HG02981 (cell line): ENCODE results near the gene PSMF1.

Source experiments
- ATAC-seq: cut with Tn5 transposase; IDR thresholded peaks from one replicate; pipeline ENCODE4 v1.9.1; 2021; ENCODE audit warnings: mild to moderate bottlenecking, moderate library complexity; ENCODE audit not compliant: unreplicated experiment

Gene PSMF1

GRCh38 chr20:1187605-1188171, 69.3 kb downstream of the PSMF1 start:
- no peak for ATAC-seq

DNA sequence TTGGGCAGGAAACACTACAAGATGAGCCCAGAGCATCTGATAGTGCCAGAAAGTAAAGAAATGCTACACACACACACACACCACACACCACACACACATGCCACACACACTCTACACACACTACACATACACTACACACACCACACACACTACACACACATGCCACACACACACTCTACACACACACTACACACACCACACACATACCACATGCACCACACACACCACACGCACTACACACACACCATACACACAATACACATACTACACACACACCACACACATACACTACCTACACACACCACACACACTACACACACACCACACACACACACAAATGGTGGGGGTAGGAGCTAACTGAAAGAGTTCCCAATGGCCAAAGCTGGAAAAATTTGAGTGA, 69.9 kb downstream of the PSMF1 start:
- no peak for ATAC-seq

GRCh38 chr20:1189827-1190226, 71.4 kb downstream of the PSMF1 start:
- ATAC-seq, result no peak

DNA sequence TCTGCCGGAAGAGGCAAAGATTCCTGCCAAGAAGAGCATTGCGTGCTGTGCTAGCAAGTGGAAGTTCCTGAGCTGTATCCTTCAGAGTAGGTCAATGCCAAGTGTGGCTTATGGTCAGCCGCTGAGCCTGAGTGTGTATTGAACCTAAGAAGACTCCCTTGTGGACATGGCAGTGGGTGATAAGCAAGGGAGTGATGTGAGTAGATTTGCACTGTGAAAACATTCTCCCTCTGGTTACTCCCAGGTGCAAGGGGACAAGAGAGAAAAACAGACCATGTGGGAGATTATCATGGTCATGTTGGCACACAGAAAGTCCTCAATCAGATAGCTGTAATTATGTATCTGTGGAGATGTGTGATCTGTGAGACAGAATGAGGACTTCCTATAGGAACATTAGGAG, 72.4 kb downstream of the PSMF1 start:
- ATAC-seq, result no peak

DNA sequence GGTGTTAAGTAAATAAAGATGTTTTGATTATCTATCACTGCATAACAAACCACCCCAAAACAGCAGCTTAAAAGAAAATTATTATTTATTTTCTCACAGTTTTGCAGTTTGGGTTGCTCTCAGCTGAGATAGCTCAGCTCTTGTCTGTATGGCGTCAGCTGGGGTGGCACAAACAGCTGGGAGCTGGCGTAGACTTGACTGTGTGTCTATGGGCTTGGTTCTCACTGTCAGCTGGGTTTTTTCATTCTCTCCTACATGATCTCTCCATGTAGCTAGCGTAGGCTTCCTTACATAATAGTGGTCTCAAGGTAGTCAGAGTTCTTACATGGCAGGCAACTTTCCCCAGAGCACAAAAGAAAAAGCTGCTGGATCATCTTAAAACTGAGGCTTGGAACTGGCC, 72.9 kb downstream of the PSMF1 start:
- no peak for ATAC-seq

DNA sequence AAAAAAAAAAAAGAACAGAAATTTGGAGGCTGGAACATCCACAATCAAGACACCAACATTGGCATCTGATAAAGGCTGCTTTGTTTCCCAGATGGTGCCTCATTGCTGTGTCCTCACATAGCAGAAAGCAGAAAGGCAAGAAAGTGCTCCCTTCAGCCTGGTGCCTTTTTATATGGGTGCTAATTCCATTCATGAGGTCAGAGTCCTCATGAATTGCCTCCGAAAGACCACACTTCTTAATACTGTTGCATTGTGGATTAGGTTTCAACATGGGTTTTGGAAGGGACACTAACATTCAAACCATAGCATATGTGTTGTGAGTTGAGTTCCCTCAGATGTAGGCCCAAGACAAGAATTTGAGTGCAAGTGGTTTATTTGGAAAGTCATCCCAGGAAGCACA, 76.8 kb downstream of the PSMF1 start:
- no peak for ATAC-seq

DNA sequence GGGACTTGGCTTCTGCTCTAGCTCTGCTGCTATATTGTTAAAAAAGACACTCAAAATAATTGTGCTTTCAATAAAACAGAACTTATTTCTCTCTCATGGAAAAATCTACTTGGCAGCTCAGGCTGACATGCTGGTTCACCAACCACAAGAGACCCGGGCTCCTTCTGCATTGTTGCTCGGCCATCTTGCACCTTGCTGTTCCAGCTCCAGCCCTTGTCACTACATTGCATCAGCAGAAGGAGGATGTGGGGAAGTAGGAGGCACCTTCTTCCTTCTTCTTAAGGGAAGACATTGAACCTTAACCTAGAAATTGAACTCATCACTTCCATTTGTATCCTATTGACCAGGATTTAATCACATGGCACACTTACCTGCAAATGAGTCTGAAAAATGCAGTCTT, 78.2 kb downstream of the PSMF1 start:
- no peak for ATAC-seq

GRCh38 chr20:1197801-1198200, 79.4 kb downstream of the PSMF1 start:
- no peak for ATAC-seq

DNA sequence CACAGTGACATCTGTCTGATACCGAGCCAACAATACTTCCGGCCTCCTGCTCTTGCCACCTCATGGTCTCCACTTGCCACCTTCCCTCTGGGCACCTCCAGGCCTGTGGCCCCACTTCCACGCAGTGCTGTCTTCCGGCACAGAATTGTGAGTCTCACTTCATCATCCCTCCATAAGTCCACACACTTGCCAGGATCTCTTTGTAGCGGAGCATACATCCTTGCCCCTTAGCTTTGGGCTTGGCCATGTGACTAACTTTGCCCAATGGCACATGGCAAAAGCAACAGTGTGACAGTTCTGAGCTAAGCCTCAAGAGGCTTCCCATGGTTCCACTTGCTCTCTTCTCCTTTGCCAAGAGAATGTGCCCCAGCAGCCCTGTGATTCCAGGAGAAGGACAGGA, 80.3 kb downstream of the PSMF1 start:
- no peak for ATAC-seq

GRCh38 chr20:1199212-1199873, 80.9 kb downstream of the PSMF1 start:
- no peak for ATAC-seq

- ATAC-seq, result no peak
Observed at GRCh38 chr20:1199964-1200363, 81.6 kb downstream of the PSMF1 start.

DNA sequence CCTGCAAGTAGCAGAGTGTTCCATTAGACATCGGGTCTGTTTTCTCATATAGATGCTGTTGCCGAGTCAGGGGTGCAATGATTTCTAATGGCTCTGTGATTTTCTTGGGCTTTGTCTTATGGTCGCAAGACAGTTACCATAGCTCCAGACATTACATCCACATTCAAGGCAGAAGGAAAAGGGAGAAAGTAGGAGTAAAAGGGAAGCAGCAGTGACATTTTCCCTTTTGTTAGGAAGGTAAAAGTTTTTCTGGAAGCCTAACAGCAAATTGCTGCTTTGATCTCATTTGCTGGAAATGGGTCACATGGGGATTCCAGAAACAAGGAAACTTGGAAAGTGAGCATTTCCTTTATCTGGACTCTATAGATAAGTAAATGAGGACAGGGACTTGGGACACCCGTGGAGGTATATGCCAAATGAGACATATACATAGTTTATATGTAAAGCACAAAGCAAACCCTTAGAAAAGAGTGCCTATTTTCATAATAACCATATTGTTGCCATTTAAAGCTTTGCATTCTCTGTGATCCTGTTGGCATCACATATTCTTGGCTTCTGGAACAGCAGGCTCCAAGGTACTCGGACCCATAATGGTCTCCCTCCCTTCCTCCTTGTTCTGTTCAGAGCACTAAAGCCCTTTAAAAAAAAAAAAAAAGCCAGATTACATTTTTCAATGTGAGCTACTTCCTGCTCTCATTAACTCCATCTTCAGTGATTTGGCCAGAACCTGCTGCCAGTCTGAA, 84.5 kb downstream of the PSMF1 start, which contains the start of gene C20orf202:
C20orf202 (plus strand) TSS at position 693 of the 743 bp plus-strand sequence. CDS start 132 bp downstream, outside the sequence.
- ATAC-seq, result no peak

GRCh38 chr20:1203630-1204029, 85.2 kb downstream of the PSMF1 start:
- ATAC-seq, result no peak

DNA sequence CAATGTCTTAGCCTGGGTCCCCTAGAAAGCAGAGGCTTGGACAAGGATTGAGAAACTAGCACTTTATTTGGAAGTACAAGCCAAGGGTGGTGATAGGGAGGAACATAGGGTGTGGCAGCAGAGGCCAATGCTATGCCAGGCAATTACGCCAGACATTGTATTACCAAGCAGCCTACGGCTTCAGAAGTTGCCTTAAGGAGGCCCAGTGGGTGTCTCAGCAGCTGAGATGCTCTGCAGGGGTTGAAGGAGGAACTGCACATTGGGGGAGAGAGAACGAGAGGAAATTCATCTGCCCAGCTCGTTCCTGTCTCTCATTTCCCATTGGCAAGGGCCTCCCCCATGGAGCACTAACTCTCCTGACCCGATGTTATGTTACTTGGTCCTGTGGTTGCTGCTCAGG, 85.7 kb downstream of the PSMF1 start:
- no peak for ATAC-seq

GRCh38 chr20:1204576-1204975, 86.2 kb downstream of the PSMF1 start:
- ATAC-seq, result no peak

DNA sequence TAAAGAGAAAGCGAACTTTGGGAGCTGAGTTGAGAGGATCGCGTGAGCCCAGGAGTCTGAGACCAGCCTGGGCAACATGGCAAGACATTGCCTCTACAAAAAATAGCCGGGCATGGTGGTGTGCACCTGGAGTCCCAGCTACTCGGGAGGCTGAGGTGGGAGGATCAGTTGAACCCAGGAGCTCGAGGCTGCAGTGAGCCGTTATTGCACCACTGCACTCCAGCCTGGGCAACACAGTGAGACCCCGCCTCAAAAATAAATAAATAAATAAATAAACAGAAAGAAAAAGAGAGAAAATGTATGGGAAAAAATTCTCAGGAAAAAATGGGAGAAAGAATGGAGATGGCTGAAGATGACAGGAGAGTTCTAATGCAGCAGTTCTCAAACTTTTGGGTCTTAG, 87.4 kb downstream of the PSMF1 start:
- no peak for ATAC-seq

DNA sequence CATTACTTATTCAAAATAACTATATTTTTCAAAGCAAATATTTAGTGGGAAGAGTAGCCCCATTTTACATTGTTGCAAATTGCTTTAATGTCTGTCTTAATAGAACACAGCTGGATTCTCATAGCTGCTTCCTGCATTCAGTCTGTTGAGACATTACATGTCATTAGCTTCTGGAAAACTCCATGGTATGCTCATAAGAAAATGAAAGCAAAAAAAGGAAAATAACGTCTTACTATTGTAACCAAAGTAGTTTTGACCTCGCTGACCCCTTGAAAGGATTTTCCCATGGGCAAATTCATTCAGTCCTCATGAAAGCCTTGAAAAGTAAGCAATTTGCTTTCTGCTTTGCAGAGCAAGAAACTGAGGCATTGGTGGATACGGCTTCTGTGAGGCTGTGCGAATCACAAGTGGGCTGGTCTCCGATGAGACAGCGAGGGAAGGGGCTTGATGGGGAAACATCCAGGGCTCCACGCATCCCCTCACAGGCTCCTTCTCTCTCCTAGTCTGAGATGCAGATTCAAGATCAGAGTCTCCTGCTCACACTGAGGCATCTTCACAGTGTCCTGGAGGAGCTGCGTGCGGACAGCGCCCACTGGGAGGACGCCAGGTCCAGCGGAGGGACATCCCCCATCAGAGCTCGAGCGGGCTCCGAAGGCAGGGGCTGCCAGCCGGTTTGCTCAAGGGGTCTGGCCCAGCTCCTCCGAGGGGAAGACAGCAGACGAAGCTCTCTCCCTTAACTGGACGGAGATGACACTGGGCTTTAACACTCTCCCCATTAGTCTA, 88.2 kb downstream of the PSMF1 start:
- ATAC-seq, result no peak

- ATAC-seq, result no peak
Observed at GRCh38 chr20:1207293-1207878, 89.0 kb downstream of the PSMF1 start.

- no peak for ATAC-seq
Observed at GRCh38 chr20:1209447-1210387, 91.3 kb downstream of the PSMF1 start.

DNA sequence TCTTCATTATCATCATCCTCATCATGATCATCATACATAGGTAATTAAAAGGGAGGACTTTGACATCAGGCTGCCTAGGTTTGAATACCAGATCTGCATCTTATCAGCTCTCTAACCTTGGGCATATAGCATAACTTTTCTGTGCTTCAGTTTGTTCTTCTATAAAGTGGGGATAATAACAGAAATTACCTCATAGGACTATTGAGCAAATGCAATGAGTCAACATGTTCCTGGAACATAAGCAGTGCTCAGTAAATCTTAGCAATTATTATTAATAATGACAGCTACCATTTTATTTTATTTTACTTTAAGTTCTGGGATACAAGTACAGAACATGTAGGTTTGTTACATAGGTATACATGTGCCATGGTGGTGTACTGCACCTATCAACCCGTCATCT, 92.1 kb downstream of the PSMF1 start:
- no peak for ATAC-seq
